Astrocyte (in vitro differentiated cells and primary cell): ENCODE results near the gene LTB4R. TPM values are rescaled to one million over a fixed set of nuclear protein-coding genes. Genes with fewer than 3 reads are reported as not detected.

Experiments
- DNase-seq: peaks from one replicate; pipeline ENCODE4 v3.0.0-alpha.2; 2010; ENCODE audit warnings: low read depth
- FAIRE-seq: peaks from 2 replicates; lab custom pipeline; 2011; peaks lifted over from hg19 to GRCh38; lab: Jason Lieb, UNC
- H2AFZ ChIP-seq: 2 replicates; pipeline ENCODE4 v1.6.0; 2012; ENCODE audit warnings: low read depth, low read length, inconsistent platforms
- H3K27ac ChIP-seq: 2 replicates; pipeline ENCODE4 v1.5.1; 2011; ENCODE audit warnings: low read depth, low read length, inconsistent platforms
- H3K27me3 ChIP-seq: 2 replicates; pipeline ENCODE4 v1.6.0; 2011; ENCODE audit warnings: low read length, inconsistent platforms; ENCODE audit not compliant: insufficient read depth
- H3K36me3 ChIP-seq: 2 replicates; pipeline ENCODE4 v1.5.1; 2011; ENCODE audit warnings: low read length, inconsistent platforms; ENCODE audit not compliant: insufficient read depth
- H3K4me1 ChIP-seq: 2 replicates; pipeline ENCODE4 v1.5.1; 2011; ENCODE audit warnings: low read length, inconsistent platforms; ENCODE audit not compliant: insufficient read depth
- H3K4me2 ChIP-seq: 2 replicates; pipeline ENCODE4 v1.6.0; 2012; ENCODE audit warnings: low read length, inconsistent platforms
- H3K4me3 ChIP-seq: 2 replicates; pipeline ENCODE4 v1.5.1; 2011; ENCODE audit warnings: low read depth, mild to moderate bottlenecking, low read length, inconsistent platforms; ENCODE audit not compliant: insufficient read depth
- H3K79me2 ChIP-seq: 2 replicates; pipeline ENCODE4 v1.6.0; 2012; ENCODE audit warnings: mild to moderate bottlenecking, low read length, inconsistent platforms; ENCODE audit not compliant: insufficient read depth
- H3K9ac ChIP-seq: 2 replicates; pipeline ENCODE4 v1.6.0; 2012; ENCODE audit warnings: mild to moderate bottlenecking, low read length, inconsistent platforms
- H3K9me3 ChIP-seq: 2 replicates; pipeline ENCODE4 v1.5.1; 2012; ENCODE audit warnings: low read depth, mild to moderate bottlenecking, low read length, inconsistent platforms; ENCODE audit not compliant: insufficient read depth
- H4K20me1 ChIP-seq: 2 replicates; pipeline ENCODE4 v1.6.0; 2012; ENCODE audit warnings: low read length, inconsistent platforms; ENCODE audit not compliant: insufficient read depth
- H3K27ac Mint-ChIP-seq: one replicate; pipeline ENCODE4 v1.8.0; 2021; ENCODE audit warnings: mild to moderate bottlenecking, mixed read lengths; ENCODE audit not compliant: unreplicated experiment
- H3K27me3 Mint-ChIP-seq: one replicate; pipeline ENCODE4 v1.8.0; 2021; ENCODE audit warnings: low read depth, mixed read lengths; ENCODE audit not compliant: unreplicated experiment
- H3K36me3 Mint-ChIP-seq: one replicate; pipeline ENCODE4 v1.8.0; 2021; ENCODE audit warnings: low read depth, mixed read lengths; ENCODE audit not compliant: unreplicated experiment
- H3K4me1 Mint-ChIP-seq: one replicate; pipeline ENCODE4 v1.8.0; 2021; ENCODE audit warnings: low read depth, mixed read lengths; ENCODE audit not compliant: unreplicated experiment
- H3K4me3 Mint-ChIP-seq: one replicate; pipeline ENCODE4 v1.8.0; 2021; ENCODE audit warnings: mild to moderate bottlenecking, moderate library complexity, mixed read lengths; ENCODE audit not compliant: unreplicated experiment
- H3K9me3 Mint-ChIP-seq: one replicate; pipeline ENCODE4 v1.8.0; 2021; ENCODE audit warnings: mild to moderate bottlenecking, mixed read lengths; ENCODE audit not compliant: unreplicated experiment
- CTCF ChIP-seq: IDR thresholded peaks from 2 replicates; pipeline ENCODE4 v1.5.1; 2011; ENCODE audit warnings: low read depth, mild to moderate bottlenecking, inconsistent platforms, low read length, moderate library complexity; ENCODE audit not compliant: insufficient read depth
- EZH2 ChIP-seq: IDR thresholded peaks from 2 replicates; pipeline ENCODE4 v1.6.1; 2012; ENCODE audit warnings: mild to moderate bottlenecking, low read length, inconsistent platforms; ENCODE audit not compliant: insufficient read depth
- total RNA-seq: library from RNA; stranded (reverse); gene quantifications from 2 replicates; pipeline ENCODE4 v1.2.1, GENCODE V29; 2021

The LTB4R gene
- total RNA-seq, 1 donor from 2014 or later = 5.5 TPM

GRCh38 chr14:24300326-24300980 is 10.8 kb upstream of the LTB4R start:
- peak overlapping the region; percentile 95 for H3K4me3 ChIP-seq
- H3K36me3 ChIP-seq = peaks cover 40% of the 10 kb centered on the region
- H4K20me1 ChIP-seq = peaks cover 10% of the 10 kb centered on the region
- Mint-ChIP-seq H3K36me3 (peaks cover 31% of the 10 kb centered on the region), H3K27me3 (no peaks in the 10 kb centered on the region), H3K9me3 (no peaks in the 10 kb centered on the region), H3K4me3 (peak overlapping the region; percentile 94), H3K27ac (peak overlapping the region; percentile 45), H3K4me1 (peaks cover 30% of the 10 kb centered on the region)
- no peaks in the 10 kb centered on the region for H3K27me3 ChIP-seq
- peak overlapping the region; percentile 93 for H3K9ac ChIP-seq
- DNase-seq = no peak
- TF ChIP-seq CTCF = no peak
- TF ChIP-seq EZH2 = no peak
- peak overlapping the region; percentile 98 for H2AFZ ChIP-seq
- peak overlapping the region; percentile 66 for H3K27ac ChIP-seq
- H3K79me2 ChIP-seq = peaks cover 32% of the 10 kb centered on the region
- no peaks in the 10 kb centered on the region for H3K9me3 ChIP-seq
- no peak for FAIRE-seq
- H3K4me1 ChIP-seq = peaks cover 25% of the 10 kb centered on the region
- H3K4me2 ChIP-seq = peak overlapping the region; percentile 99

GRCh38 chr14:24304019-24304387 is 7.3 kb upstream of the LTB4R start:
- Histone ChIP-seq H3K9ac (no peak overlapping the region), H3K4me3 (no peak overlapping the region), H4K20me1 (peaks cover 30% of the 10 kb centered on the region), H3K36me3 (peaks cover 47% of the 10 kb centered on the region), H3K4me1 (peaks cover 17% of the 10 kb centered on the region), H3K27me3 (no peaks in the 10 kb centered on the region), H3K27ac (no peak overlapping the region), H3K4me2 (no peak overlapping the region), H3K79me2 (peaks cover 31% of the 10 kb centered on the region), H2AFZ (no peak overlapping the region), H3K9me3 (no peaks in the 10 kb centered on the region)
- DNase-seq (no peak), FAIRE-seq (no peak)
- no peak for TF ChIP-seq CTCF
- TF ChIP-seq EZH2 = no peak
- Mint-ChIP-seq H3K27ac (no peak overlapping the region), H3K4me3 (no peak overlapping the region), H3K36me3 (peaks cover 42% of the 10 kb centered on the region), H3K9me3 (no peaks in the 10 kb centered on the region), H3K27me3 (no peaks in the 10 kb centered on the region), H3K4me1 (peaks cover 14% of the 10 kb centered on the region)

GRCh38 chr14:24307156-24307574 is 4.1 kb upstream of the LTB4R start:
- peaks cover 44% of the 10 kb centered on the region for H4K20me1 ChIP-seq
- FAIRE-seq = no peak

More at GRCh38 chr14:24307156-24307574, 4.1 kb upstream of the LTB4R start:
- Histone ChIP-seq H3K4me1 (peaks cover 16% of the 10 kb centered on the region), H3K4me2 (no peak overlapping the region), H3K36me3 (peaks cover 39% of the 10 kb centered on the region), H3K9me3 (no peaks in the 10 kb centered on the region), H3K27ac (no peak overlapping the region), H3K79me2 (peaks cover 4% of the 10 kb centered on the region), H3K4me3 (no peak overlapping the region), H3K27me3 (no peaks in the 10 kb centered on the region), H3K9ac (no peak overlapping the region), H2AFZ (no peak overlapping the region)
- H3K36me3 Mint-ChIP-seq = peaks cover 43% of the 10 kb centered on the region
- DNase-seq = no peak
- H3K27ac Mint-ChIP-seq = no peak overlapping the region
- TF ChIP-seq CTCF (no peak), EZH2 (no peak)
- H3K9me3 Mint-ChIP-seq = no peaks in the 10 kb centered on the region
- H3K27me3 Mint-ChIP-seq = no peaks in the 10 kb centered on the region
- H3K4me1 Mint-ChIP-seq = peaks cover 8% of the 10 kb centered on the region
- H3K4me3 Mint-ChIP-seq = peak overlapping the region; percentile 27
